ENCODE results near the gene FOXL3. TPM values are rescaled to one million over a fixed set of nuclear protein-coding genes. Genes with fewer than 3 reads are reported as not detected.

The FOXL3 gene
- total RNA-seq, 1 experiment from 2014 or later = not detected

DNA sequence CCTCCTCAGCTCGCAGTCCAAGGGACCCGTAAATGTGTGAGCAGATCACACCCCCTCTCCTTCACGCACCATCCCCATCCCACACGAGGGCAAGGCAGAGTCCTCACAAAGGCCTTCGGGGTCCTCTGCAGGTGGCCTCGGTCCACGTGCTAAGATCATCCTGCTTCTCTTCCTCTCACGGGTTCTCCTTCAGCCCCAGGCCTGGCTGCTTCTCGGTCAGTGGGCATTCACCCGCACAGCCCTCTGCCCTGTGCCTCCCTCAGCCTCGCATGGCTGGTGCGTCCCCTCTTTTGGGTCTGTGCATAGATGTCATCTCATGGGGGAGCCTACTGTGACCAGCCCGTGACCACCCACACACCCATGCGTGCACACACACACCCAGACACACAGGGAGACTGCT lies 17.3 kb upstream of the FOXL3 start:
- H2AFZ ChIP-seq = no peak overlapping the region
- H3K4me1 ChIP-seq (replicated peaks; ENCODE audit: insufficient read depth) = no peaks in the 10 kb centered on the region
- no peak overlapping the region for H3K27ac ChIP-seq
- no TSS peak for BruUV-seq (replicated peaks)
- intact Hi-C loops (cut with micrococcal nuclease; ENCODE audit: unreplicated experiment) = no loop called here
- no peaks in the 10 kb centered on the region for H3K36me3 ChIP-seq (ENCODE audit: low read depth)
- no peaks in the 10 kb centered on the region for H3K79me2 ChIP-seq (ENCODE audit: low read depth)
- H3F3A ChIP-seq (ENCODE audit: insufficient read depth, low read depth) = 0 out of 2 replicates have a peak, but pooled peaks cover 7% of the 10 kb centered on the region
- H3K4me2 ChIP-seq = no peak overlapping the region
- no peaks in the 10 kb centered on the region for H4K20me1 ChIP-seq (ENCODE audit: insufficient read depth)
- TF ChIP-seq, protein P1, sequence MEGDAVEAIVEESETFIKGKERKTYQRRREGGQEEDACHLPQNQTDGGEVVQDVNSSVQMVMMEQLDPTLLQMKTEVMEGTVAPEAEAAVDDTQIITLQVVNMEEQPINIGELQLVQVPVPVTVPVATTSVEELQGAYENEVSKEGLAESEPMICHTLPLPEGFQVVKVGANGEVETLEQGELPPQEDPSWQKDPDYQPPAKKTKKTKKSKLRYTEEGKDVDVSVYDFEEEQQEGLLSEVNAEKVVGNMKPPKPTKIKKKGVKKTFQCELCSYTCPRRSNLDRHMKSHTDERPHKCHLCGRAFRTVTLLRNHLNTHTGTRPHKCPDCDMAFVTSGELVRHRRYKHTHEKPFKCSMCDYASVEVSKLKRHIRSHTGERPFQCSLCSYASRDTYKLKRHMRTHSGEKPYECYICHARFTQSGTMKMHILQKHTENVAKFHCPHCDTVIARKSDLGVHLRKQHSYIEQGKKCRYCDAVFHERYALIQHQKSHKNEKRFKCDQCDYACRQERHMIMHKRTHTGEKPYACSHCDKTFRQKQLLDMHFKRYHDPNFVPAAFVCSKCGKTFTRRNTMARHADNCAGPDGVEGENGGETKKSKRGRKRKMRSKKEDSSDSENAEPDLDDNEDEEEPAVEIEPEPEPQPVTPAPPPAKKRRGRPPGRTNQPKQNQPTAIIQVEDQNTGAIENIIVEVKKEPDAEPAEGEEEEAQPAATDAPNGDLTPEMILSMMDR (conservative IDR thresholded peaks at IDR 0.05) = no peak
- no peak for TF ChIP-seq EZH2 (IDR thresholded peaks at IDR 0.05; ENCODE audit: low read depth)
- no peaks in the 10 kb centered on the region; the same call in 1 of the 2 replicates for H3K9me3 ChIP-seq (ENCODE audit: insufficient read depth, low read depth)
- no peaks in the 10 kb centered on the region for H3K9me2 ChIP-seq (ENCODE audit: insufficient read depth)
- POLR2A ChIA-PET (ENCODE audit: unreplicated experiment) = no interaction called here
- peaks cover 30% of the 10 kb centered on the region; the same call in 1 of the 2 replicates for H3K27me3 ChIP-seq (ENCODE audit: insufficient read depth, low read depth)
- CTCF ChIA-PET = no interaction called here
- H3K4me3 ChIP-seq = no peak overlapping the region
- DNase-seq = no peak

DNA sequence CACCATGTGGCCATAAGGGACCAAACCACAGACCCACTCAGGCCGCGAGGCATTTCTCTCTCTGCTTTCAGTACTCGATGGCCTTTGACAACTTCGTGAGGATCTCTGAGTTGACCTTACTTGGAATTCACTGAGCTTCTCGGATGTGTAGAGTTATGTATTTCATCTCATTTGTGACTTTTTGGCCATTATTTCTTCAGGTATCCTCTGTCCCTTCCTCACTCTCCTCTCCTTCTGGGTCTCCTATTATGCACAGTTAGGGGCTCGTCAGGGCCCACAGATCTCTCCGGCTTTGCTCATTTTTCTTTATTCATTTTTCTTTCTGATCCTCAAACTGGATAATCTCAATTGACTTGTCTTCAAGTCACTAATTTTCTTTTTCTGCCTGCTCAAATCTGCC lies 16.6 kb upstream of the FOXL3 start:
- no TSS peak for BruUV-seq (replicated peaks)

DNA sequence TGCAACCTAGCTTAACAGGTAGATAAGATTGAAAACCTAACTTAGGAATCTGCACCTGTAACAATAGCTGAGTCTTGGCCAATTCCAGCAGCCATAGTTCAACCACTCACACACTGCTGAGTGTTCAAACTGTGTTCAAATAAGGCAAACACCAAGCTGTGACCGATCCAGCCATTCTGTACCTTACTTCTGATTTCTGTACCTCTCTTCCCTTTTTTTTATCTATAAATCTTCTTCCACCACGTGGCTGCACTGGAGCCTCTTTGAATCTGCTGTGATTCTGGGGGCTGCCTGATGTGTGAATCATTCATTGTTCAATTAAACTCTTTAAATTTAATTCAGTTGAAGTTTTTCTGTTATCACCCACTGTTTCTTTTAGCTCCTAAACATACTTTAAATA lies 15.7 kb upstream of the FOXL3 start:
- TF ChIP-seq, protein P1 (conservative IDR thresholded peaks at IDR 0.05) = no peak
- no peak for TF ChIP-seq EZH2 (IDR thresholded peaks at IDR 0.05; ENCODE audit: low read depth)
- H3K36me3 ChIP-seq (ENCODE audit: low read depth) = no peaks in the 10 kb centered on the region
- BruUV-seq (replicated peaks) = no TSS peak
- intact Hi-C loops (cut with micrococcal nuclease; ENCODE audit: unreplicated experiment) = no loop called here
- no peak for DNase-seq
- peaks cover 29% of the 10 kb centered on the region; the same call in 1 of the 2 replicates for H3K27me3 ChIP-seq (ENCODE audit: insufficient read depth, low read depth)
- H3K4me1 ChIP-seq (replicated peaks; ENCODE audit: insufficient read depth) = no peaks in the 10 kb centered on the region
- no peaks in the 10 kb centered on the region; the same call in 1 of the 2 replicates for H3K9me3 ChIP-seq (ENCODE audit: insufficient read depth, low read depth)
- ChIA-PET CTCF (no interaction called here), POLR2A (ENCODE audit: unreplicated experiment) (no interaction called here)
- H3K4me2 ChIP-seq = no peak overlapping the region
- H3F3A ChIP-seq (ENCODE audit: insufficient read depth, low read depth) = no peaks in the 10 kb centered on the region
- H3K9me2 ChIP-seq (ENCODE audit: insufficient read depth) = no peaks in the 10 kb centered on the region
- no peak overlapping the region for H3K4me3 ChIP-seq
- H3K79me2 ChIP-seq (ENCODE audit: low read depth) = no peaks in the 10 kb centered on the region
- no peak overlapping the region for H2AFZ ChIP-seq
- no peaks in the 10 kb centered on the region for H4K20me1 ChIP-seq (ENCODE audit: insufficient read depth)
- H3K27ac ChIP-seq = no peak overlapping the region

More for the DNA sequence above, 16.6 kb upstream of the FOXL3 start:
- intact Hi-C loops (cut with micrococcal nuclease; ENCODE audit: unreplicated experiment) = no loop called here
- ChIA-PET POLR2A (ENCODE audit: unreplicated experiment) (no interaction called here), CTCF (no interaction called here)
- TF ChIP-seq EZH2 (IDR thresholded peaks at IDR 0.05; ENCODE audit: low read depth) = no peak
- TF ChIP-seq, protein P1 (conservative IDR thresholded peaks at IDR 0.05) = no peak
- no peak overlapping the region for H2AFZ ChIP-seq
- peaks cover 30% of the 10 kb centered on the region; the same call in 1 of the 2 replicates for H3K27me3 ChIP-seq (ENCODE audit: insufficient read depth, low read depth)
- no peaks in the 10 kb centered on the region; the same call in 1 of the 2 replicates for H3K9me3 ChIP-seq (ENCODE audit: insufficient read depth, low read depth)
- no peak overlapping the region for H3K4me2 ChIP-seq
- H3K9me2 ChIP-seq (ENCODE audit: insufficient read depth) = no peaks in the 10 kb centered on the region
- no peaks in the 10 kb centered on the region for H4K20me1 ChIP-seq (ENCODE audit: insufficient read depth)
- H3F3A ChIP-seq (ENCODE audit: insufficient read depth, low read depth) = 0 out of 2 replicates have a peak, but pooled peaks cover under 1% of the 10 kb centered on the region
- no peaks in the 10 kb centered on the region for H3K79me2 ChIP-seq (ENCODE audit: low read depth)
- H3K4me1 ChIP-seq (replicated peaks; ENCODE audit: insufficient read depth) = no peaks in the 10 kb centered on the region
- no peaks in the 10 kb centered on the region for H3K36me3 ChIP-seq (ENCODE audit: low read depth)
- no peak overlapping the region for H3K4me3 ChIP-seq
- no peak overlapping the region for H3K27ac ChIP-seq
- DNase-seq = no peak

Data from PC-9 (cell line).